Measurements from ENCODE around the gene COX8A.

COX8A gene

DNA sequence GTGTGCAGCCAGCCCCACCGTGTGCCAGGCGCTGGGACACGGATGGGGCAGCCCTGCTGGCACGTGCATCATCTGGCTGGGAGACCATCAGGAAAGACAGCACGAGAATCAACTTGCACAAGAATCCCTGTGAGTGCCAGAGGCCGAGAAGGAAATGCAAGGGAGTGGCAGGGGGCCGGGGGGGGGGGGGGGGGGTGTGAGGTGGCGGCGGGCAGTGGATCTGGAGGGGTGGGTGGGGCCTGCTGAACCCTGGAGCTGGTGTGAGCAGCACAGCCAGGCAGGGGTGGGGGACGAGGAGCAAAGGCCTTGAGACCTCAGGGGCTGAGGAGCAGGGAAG lies 47.3 kb downstream of the COX8A start:
- DNase-seq (ENCODE audit: low spot score), result no peak

DNA sequence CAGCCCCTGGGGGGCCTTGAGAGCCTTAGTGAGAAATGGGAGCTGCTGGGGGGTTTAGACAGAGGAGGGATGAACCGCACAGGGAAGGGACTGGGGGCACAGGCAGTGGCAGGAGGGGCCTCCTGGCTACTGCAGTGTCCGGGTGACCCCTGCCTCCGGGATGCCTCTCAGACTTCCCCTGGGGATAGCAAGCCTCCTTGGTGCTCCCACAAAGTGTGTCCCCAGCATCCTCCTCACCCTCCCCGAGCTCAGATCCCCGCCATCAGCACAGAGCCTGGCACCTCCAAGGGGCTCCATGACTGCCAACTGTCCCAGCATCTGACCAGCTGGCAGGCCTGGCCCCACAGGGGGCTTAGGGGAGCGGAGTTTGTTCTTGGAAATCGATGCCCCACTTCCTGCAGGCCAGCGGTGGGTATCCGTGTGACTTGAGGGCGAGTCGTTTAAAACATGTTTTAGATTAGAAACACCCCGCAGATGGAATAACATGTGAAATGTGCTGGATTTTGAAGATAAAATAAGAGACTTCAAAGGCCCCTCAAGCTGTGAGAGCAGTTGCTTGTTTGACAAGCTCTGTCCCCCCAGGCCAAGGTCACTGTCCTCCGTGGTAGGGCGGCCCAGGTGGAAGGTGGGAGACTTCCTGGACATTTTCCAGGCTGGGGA lies 47.8 kb downstream of the COX8A start:
- DNase-seq (ENCODE audit: low spot score), result no peak

DNA sequence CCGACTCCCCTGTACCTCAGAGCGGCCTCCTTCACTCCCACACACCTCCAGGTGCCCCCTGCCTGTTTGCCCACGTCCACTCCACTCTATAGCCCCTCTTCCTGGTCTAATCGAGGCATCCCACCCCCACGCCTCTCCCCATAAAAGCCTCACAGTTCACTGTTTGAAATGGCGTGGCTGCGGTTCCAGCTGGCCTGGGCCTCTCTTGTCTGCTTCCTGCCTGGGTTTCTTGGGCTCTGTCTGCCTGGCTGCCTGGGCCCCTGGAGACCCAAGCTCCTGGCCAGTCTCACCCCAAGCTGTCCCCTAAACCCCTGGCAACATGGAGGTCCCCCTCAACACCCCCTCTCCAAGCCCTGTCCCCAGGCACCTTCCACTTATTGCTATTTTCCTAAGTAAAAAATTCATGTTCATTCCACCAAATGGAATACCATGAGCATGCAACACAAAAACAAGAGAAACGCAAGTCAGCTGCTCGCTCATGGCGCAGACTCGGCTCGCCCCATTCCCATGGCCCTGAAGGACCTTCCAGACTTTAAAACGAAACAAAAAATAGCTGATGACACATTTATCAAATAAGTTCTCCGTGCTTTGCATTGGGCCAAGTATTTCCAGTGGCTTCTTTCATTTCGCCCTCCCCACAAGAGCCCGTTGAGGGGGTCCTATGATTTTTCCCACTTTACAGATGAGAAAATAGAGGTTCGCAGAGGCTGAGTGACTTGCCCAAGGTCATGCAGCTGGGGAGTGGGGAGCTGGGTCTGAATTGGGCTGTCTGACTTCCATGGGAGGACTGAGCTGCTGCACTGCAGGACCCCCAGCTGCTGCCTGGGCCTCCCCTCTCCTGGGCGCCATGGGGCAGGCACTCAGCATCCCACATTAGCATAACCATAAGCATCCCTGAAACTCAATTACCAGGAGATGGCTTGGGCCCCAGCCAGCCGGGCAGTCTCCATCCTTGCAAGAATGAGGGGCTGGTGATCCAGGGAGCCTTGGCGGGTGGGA lies 49.6 kb downstream of the COX8A start:
- DNase-seq (ENCODE audit: low spot score), result no peak

DNA sequence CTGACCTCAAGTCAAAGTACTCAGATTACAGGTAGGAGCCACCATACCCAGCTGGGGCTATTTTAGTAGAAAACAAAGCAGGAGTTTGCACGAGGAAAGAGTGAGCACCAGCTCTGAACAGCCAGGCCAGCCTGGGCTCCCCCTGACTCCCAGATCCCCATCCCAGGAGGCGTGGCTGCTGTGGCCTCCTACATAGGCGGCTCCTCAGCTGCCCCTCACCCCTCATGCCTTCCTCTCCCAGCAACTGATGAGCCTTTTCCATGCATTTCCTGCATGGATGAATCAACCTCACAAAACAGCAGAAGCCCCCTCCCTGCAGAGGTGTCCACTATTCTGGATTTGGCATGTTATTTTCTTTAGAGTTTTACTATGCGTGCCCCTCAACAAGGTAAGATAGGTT lies 50.8 kb downstream of the COX8A start:
- no peak for DNase-seq (ENCODE audit: low spot score)

All from hepatic stellate cell (primary cell).